LNCaP clone FGC (cell line): ENCODE data around the gene PSME1.

Source experiments
- DNase-seq: peaks from one replicate; pipeline ENCODE4 v3.0.0-alpha.2; 2011; ENCODE audit warnings: low read depth
- H3K4me3 ChIP-seq: 2 replicates; pipeline ENCODE4 v1.5.1; 2011; ENCODE audit warnings: mild to moderate bottlenecking, low read depth, low read length, control low read depth
- TF ChIP-seq, protein P1 (sequence below): IDR thresholded peaks from 2 replicates; pipeline ENCODE4 v1.5.1; 2012; ENCODE audit warnings: mild to moderate bottlenecking; ENCODE audit not compliant: control insufficient read depth, insufficient read depth; ENCODE audit errors: extremely low read depth

PSME1 gene

DNA sequence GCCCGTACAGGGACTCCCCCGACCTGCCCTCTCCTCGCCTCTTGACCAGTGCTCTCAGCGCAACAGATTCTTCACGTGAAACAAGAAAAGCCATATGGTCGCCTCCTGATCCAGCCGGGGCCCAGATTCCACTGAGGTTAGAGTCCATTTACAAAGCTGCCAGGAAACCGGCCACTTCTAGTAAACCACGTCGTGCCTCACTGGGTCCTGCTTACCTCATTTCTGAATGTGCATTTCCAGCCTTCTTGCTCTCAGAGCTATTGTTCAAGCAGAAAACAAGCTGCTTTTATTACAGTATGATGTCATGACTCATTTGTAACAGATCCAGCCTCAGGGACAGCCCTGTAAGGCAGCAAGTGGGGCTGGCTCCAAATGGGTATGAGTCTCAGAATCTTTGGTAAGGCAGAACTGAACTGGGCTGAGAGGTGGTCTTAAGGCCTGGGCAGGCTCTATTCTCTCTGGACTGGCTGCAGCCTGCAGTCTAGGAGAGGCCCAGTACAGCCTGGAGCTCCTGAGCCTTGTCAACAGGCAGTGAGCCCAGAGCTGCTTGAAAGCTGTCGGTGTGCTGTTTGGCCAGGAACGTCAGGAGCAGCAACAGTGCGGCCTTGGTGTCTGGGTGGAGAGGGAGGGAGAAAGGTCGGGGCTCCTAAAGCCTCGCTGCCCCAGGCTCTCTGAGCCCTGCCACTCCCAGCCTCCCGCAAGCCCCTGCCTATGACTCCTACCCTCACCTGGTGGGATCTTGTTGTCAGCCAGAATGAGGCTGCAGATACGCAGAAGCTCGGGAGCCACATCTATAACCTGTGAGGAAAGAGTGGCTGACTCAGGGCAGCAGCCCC, 44.2 kb downstream of the PSME1 start:
- DNase-seq, result no peak
- TF ChIP-seq, protein P1, sequence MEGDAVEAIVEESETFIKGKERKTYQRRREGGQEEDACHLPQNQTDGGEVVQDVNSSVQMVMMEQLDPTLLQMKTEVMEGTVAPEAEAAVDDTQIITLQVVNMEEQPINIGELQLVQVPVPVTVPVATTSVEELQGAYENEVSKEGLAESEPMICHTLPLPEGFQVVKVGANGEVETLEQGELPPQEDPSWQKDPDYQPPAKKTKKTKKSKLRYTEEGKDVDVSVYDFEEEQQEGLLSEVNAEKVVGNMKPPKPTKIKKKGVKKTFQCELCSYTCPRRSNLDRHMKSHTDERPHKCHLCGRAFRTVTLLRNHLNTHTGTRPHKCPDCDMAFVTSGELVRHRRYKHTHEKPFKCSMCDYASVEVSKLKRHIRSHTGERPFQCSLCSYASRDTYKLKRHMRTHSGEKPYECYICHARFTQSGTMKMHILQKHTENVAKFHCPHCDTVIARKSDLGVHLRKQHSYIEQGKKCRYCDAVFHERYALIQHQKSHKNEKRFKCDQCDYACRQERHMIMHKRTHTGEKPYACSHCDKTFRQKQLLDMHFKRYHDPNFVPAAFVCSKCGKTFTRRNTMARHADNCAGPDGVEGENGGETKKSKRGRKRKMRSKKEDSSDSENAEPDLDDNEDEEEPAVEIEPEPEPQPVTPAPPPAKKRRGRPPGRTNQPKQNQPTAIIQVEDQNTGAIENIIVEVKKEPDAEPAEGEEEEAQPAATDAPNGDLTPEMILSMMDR, result no peak
- H3K4me3 ChIP-seq, result no peak overlapping the region

DNA sequence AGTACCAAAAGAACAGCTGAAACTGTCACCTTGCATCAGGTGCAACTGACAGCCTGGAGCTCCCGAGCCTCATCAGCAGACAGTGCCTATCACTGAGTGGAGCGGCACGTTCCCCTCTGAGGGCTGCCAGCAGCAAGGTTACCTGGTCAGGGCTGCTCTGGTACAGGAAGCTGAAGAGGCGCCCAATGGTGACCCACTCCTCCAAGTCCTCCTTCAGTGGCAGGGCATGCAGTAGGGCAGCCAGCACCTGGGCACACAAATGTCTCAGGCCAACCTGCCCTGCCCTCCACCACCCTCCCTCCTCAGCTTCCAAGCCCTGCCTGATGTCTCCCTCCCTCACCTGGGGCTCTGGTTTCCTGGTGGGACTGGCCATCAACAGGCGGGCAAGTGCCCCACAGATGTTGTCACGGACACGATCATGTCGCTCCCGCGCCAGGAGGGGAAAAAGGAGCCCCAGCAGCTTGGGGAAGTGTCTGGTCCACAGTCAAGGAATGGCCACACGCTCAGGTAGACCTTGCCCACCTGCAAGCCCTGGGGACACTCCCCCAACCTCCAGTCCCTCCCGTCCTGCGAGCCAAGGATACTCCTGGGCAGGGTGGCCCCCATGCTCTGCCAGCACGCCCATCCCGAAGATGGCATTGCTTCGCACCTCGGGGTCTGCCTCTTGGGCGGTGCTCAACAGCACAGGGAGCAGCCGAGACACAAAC, 45.5 kb downstream of the PSME1 start:
- no peak overlapping the region for H3K4me3 ChIP-seq
- TF ChIP-seq, protein P1, result no peak
- DNase-seq, result no peak

- TF ChIP-seq, protein P1, result no peak
- DNase-seq, result no peak
- no peak overlapping the region for H3K4me3 ChIP-seq
These were observed 46.3 kb downstream of the PSME1 start for GRCh38 chr14:24182110-24182882.

- TF ChIP-seq, protein P1, result no peak
- no peak for DNase-seq
- H3K4me3 ChIP-seq, result no peak overlapping the region
These were observed 47.1 kb downstream of the PSME1 start for GRCh38 chr14:24183014-24183481.

DNA sequence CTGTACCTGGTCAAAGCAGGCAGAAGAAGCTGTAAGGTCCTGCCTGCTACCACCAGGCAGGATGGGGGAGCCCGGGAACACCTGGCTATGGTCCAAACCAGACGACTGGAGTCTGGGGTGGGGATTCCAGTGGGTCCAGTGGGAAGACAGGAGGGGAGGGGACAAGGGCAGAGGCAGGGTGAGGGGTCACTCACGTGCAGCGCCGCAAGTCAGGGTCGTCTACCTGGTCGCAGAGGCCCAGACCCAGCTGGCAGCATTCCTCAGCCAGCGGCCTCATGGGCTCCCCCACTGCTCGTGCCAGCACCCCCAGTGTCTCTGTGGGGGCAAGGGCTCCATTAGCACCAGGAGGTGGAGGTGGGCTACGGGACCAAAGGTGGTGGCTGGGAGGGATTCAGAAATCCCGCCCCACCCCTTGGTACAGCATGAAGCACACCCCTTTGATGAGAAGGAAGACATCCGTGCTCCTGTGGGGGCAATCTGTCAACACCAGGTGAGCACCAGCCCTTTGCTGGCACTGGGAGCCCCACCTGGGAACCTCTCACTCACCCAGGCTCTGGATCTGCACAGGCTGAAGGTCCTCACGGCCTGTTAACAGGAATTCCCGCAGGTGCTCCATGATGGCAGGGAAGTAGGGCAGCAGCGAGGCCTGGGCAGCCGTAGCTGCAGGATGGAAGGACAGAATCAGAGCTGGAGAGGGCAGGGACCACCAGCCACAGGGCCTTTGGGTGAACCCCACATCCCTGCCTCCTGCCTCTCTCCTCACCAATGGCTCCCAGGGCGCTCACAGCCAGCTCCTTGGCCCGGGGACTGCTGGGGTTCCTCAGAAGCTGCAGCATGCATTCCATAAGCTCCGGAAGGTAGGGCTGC, 48.3 kb downstream of the PSME1 start:
- no peak overlapping the region for H3K4me3 ChIP-seq
- DNase-seq, result no peak

More for the DNA sequence above, 48.3 kb downstream of the PSME1 start:
- TF ChIP-seq, protein P1, result no peak
